ENCODE results near the gene PERM1. TPM values are rescaled to one million over a fixed set of nuclear protein-coding genes. Genes with fewer than 3 reads are reported as not detected.
"Not testable (repeated sequence)": the region's sequence is repeated elsewhere in the genome, so short reads cannot be mapped to it uniquely, and the experiment has no call there.

PERM1 gene
- total RNA-seq, 2 donors from 2014 or later, result not detected

- H3K27ac Mint-ChIP-seq; ATAC-seq; DNase-seq (ENCODE audit: low spot score in 2 of 2): not testable (repeated sequence)
- H3K9me3 Mint-ChIP-seq, result peaks cover 3 to 12% of the 10 kb centered on the region in 2 donors
- H3K36me3 Mint-ChIP-seq, result peaks cover 0 to 25% of the 10 kb centered on the region in 2 donors
Observed at GRCh38 chr1:991275-991674, 9.4 kb upstream of the PERM1 start.

GRCh38 chr1:988061-988460 lies 6.2 kb upstream of the PERM1 start:
- Mint-ChIP-seq H3K36me3 (peaks cover 0 to 25% of the 10 kb centered on the region in 2 donors), H3K9me3 (peaks cover 3 to 12% of the 10 kb centered on the region in 2 donors), H3K27ac (peak overlapping the region in 1 of 2 donors; percentile 1)
- ATAC-seq; DNase-seq (ENCODE audit: low spot score in 2 of 2): not testable (repeated sequence)

GRCh38 chr1:985126-985525 lies 3.2 kb upstream of the PERM1 start:
- Mint-ChIP-seq H3K36me3 (peaks cover 0 to 10% of the 10 kb centered on the region in 2 donors), H3K9me3 (peaks cover 0 to 7% of the 10 kb centered on the region in 2 donors), H3K27ac (no peak overlapping the region)
- ATAC-seq (no peak), DNase-seq (ENCODE audit: low spot score in 2 of 2) (no peak)

- ATAC-seq (no peak), DNase-seq (ENCODE audit: low spot score in 2 of 2) (no peak)
- Mint-ChIP-seq H3K27ac (no peak overlapping the region), H3K36me3 (peaks cover 0 to 10% of the 10 kb centered on the region in 2 donors), H3K9me3 (peaks cover 0 to 7% of the 10 kb centered on the region in 2 donors)
Observed at GRCh38 chr1:984476-984814, 2.6 kb upstream of the PERM1 start.

GRCh38 chr1:983798-984475 lies 2.0 kb upstream of the PERM1 start:
- ATAC-seq, result peak; percentile 82 to 86
- Mint-ChIP-seq H3K36me3 (peaks cover 0 to 7% of the 10 kb centered on the region in 2 donors), H3K9me3 (peaks cover 0 to 3% of the 10 kb centered on the region in 2 donors), H3K27ac (no peak overlapping the region)
- peak in 1 of 2 donors; percentile 73 for DNase-seq (ENCODE audit: low spot score in 2 of 2)

GRCh38 chr1:982765-983436 lies 1.0 kb upstream of the PERM1 start:
- DNase-seq (ENCODE audit: low spot score in 2 of 2), result no peak
- no peaks in the 10 kb centered on the region for H3K9me3 Mint-ChIP-seq
- no peak for ATAC-seq
- H3K36me3 Mint-ChIP-seq, result no peaks in the 10 kb centered on the region
- H3K27ac Mint-ChIP-seq, result no peak overlapping the region

- DNase-seq (ENCODE audit: low spot score in 2 of 2) (no peak), ATAC-seq (no peak)
- Mint-ChIP-seq H3K36me3 (no peaks in the 10 kb centered on the region), H3K27ac (peak overlapping the region in 1 of 2 donors; percentile 29), H3K9me3 (no peaks in the 10 kb centered on the region)
Observed at GRCh38 chr1:981491-981954, 370 bp downstream of the PERM1 start.

GRCh38 chr1:980602-981395 lies 1.1 kb downstream of the PERM1 start:
- Mint-ChIP-seq H3K27ac (peak overlapping the region in 1 of 2 donors; percentile 29), H3K36me3 (no peaks in the 10 kb centered on the region), H3K9me3 (no peaks in the 10 kb centered on the region)
- DNase-seq (ENCODE audit: low spot score in 2 of 2) (peak in 1 of 2 donors; percentile 56), ATAC-seq (no peak)

GRCh38 chr1:980137-980571 lies 1.7 kb downstream of the PERM1 start:
- Mint-ChIP-seq H3K27ac (no peak overlapping the region), H3K36me3 (no peaks in the 10 kb centered on the region), H3K9me3 (no peaks in the 10 kb centered on the region)
- no peak for ATAC-seq
- DNase-seq (ENCODE audit: low spot score in 2 of 2), result no peak

GRCh38 chr1:979744-980072 lies 2.2 kb downstream of the PERM1 start:
- no peak for ATAC-seq
- H3K36me3 Mint-ChIP-seq, result no peaks in the 10 kb centered on the region
- DNase-seq (ENCODE audit: low spot score in 2 of 2), result no peak
- no peaks in the 10 kb centered on the region for H3K9me3 Mint-ChIP-seq
- no peak overlapping the region for H3K27ac Mint-ChIP-seq

- H3K36me3 Mint-ChIP-seq, result no peaks in the 10 kb centered on the region
- H3K27ac Mint-ChIP-seq, result no peak overlapping the region
- no peaks in the 10 kb centered on the region for H3K9me3 Mint-ChIP-seq
- ATAC-seq (no peak), DNase-seq (ENCODE audit: low spot score in 2 of 2) (no peak)
Observed at GRCh38 chr1:978835-979743, 2.8 kb downstream of the PERM1 start.

- H3K27ac Mint-ChIP-seq, result no peak overlapping the region
- no peaks in the 10 kb centered on the region for H3K9me3 Mint-ChIP-seq
- no peak for ATAC-seq
- DNase-seq (ENCODE audit: low spot score in 2 of 2), result no peak
- no peaks in the 10 kb centered on the region for H3K36me3 Mint-ChIP-seq
Observed at GRCh38 chr1:978069-978834, 3.6 kb downstream of the PERM1 start.

GRCh38 chr1:976791-977190 lies 5.1 kb downstream of the PERM1 start:
- not testable (repeated sequence) for ATAC-seq; H3K27ac Mint-ChIP-seq; H3K9me3 Mint-ChIP-seq; H3K36me3 Mint-ChIP-seq; DNase-seq (ENCODE audit: low spot score in 2 of 2)

GRCh38 chr1:975896-976683 lies 5.8 kb downstream of the PERM1 start:
- H3K36me3 Mint-ChIP-seq, result no peaks in the 10 kb centered on the region
- H3K27ac Mint-ChIP-seq, result no peak overlapping the region
- ATAC-seq (peak; percentile 91 to 92), DNase-seq (ENCODE audit: low spot score in 2 of 2) (peak in 1 of 2 donors; percentile 75)
- H3K9me3 Mint-ChIP-seq, result no peaks in the 10 kb centered on the region

- Mint-ChIP-seq H3K9me3 (no peaks in the 10 kb centered on the region), H3K36me3 (no peaks in the 10 kb centered on the region), H3K27ac (no peak overlapping the region)
- DNase-seq (ENCODE audit: low spot score in 2 of 2) (no peak), ATAC-seq (no peak)
Observed at GRCh38 chr1:975365-975764, 6.5 kb downstream of the PERM1 start.
